HEK293 (cell line): ENCODE measurements around the gene NCKAP5.

ENCODE experiments used
- CTCF ChIA-PET: fragments of 350-600 bp; formaldehyde crosslinking; extraction: SDS; loops from one replicate; lab custom pipeline; 2021; ENCODE audit warnings: antibody characterized with exemption; lab: Yijun Ruan, JAX
- POLR2A ChIA-PET: fragments of 300-600 bp; formaldehyde crosslinking; extraction: SDS; loops from one replicate; lab custom pipeline; 2020; ENCODE audit warnings: antibody characterized with exemption, inconsistent platforms; lab: Yijun Ruan, JAX
- H3K27ac ChIP-seq: fragments of 200-500 bp; sonication (Bioruptor generic); 2 replicates; pipeline ENCODE4 v1.5.1; 2014; ENCODE audit warnings: low read depth, low read length, control low read depth, inconsistent platforms; ENCODE audit errors: extremely low read depth
- H3K36me3 ChIP-seq, 2 experiments: fragments of 200-500 bp in 1 of 2; sonication (Bioruptor generic) in 1 of 2; 1 replicate in 1 of 2; 2 replicates in 1 of 2; pipeline ENCODE4 v1.5.1; 2014 to 2017; ENCODE audit warnings: inconsistent platforms in 2 of 2, low read length in 2 of 2; ENCODE audit not compliant: control insufficient read depth in 2 of 2, insufficient read depth in 1 of 2
- H3K4me1 ChIP-seq: fragments of 200-500 bp; sonication (Bioruptor generic); 2 replicates; pipeline ENCODE4 v1.5.1; 2014; ENCODE audit warnings: mild to moderate bottlenecking, low read length, inconsistent platforms; ENCODE audit not compliant: control insufficient read depth, insufficient read depth
- H3K4me3 ChIP-seq: 2 replicates; pipeline ENCODE4 v1.5.1; 2011; ENCODE audit warnings: low read depth, mild to moderate bottlenecking, control low read depth, low read length, moderate library complexity
- H3K9me3 ChIP-seq: fragments of 200-500 bp; sonication (Bioruptor generic); 2 replicates; pipeline ENCODE4 v1.5.1; 2014; ENCODE audit warnings: low read depth, low read length, inconsistent platforms; ENCODE audit not compliant: control insufficient read depth, insufficient read depth
- ATF2 ChIP-seq: fragments of 450-650 bp; formaldehyde crosslinking; IDR thresholded peaks from 2 replicates; pipeline ENCODE4 v1.5.1; 2016; ENCODE audit warnings: missing biosample characterization, missing genetic modification characterization, low read depth
- RBAK ChIP-seq: fragments of 450-650 bp; formaldehyde crosslinking; IDR thresholded peaks from 2 replicates; pipeline ENCODE4 v1.5.1; 2016; ENCODE audit warnings: missing biosample characterization, missing genetic modification characterization
- SALL2 ChIP-seq: fragments of 450-650 bp; formaldehyde crosslinking; IDR thresholded peaks from 2 replicates; pipeline ENCODE4 v1.5.0; 2017; ENCODE audit warnings: missing biosample characterization, mild to moderate bottlenecking, missing genetic modification characterization, borderline replicate concordance
- ZBTB6 ChIP-seq: fragments of 450-650 bp; formaldehyde crosslinking; IDR thresholded peaks from 2 replicates; pipeline ENCODE4 v1.5.1; 2017; ENCODE audit warnings: missing biosample characterization, missing genetic modification characterization
- ZIC2 ChIP-seq: fragments of 450-650 bp; formaldehyde crosslinking; IDR thresholded peaks from 2 replicates; pipeline ENCODE4 v1.5.1; 2016; ENCODE audit warnings: missing biosample characterization, missing genetic modification characterization
- ZNF133 ChIP-seq: fragments of 450-650 bp; formaldehyde crosslinking; IDR thresholded peaks from 2 replicates; pipeline ENCODE4 v1.5.1; 2016; ENCODE audit warnings: missing biosample characterization, missing genetic modification characterization
- ZNF148 ChIP-seq: fragments of 450-650 bp; formaldehyde crosslinking; IDR thresholded peaks from 2 replicates; pipeline ENCODE4 v1.5.0; 2017; ENCODE audit warnings: missing biosample characterization, missing genetic modification characterization, borderline replicate concordance
- ZNF184 ChIP-seq: fragments of 450-650 bp; IDR thresholded peaks from 2 replicates; pipeline ENCODE4 v1.5.1; 2018; ENCODE audit warnings: missing biosample characterization, mild to moderate bottlenecking, missing genetic modification characterization
- ZNF214 ChIP-seq: fragments of 450-650 bp; formaldehyde crosslinking; IDR thresholded peaks from 2 replicates; pipeline ENCODE4 v1.5.1; 2017; ENCODE audit warnings: missing biosample characterization, mild to moderate bottlenecking, missing genetic modification characterization, borderline replicate concordance
- ZNF239 ChIP-seq: fragments of 450-650 bp; formaldehyde crosslinking; IDR thresholded peaks from 2 replicates; pipeline ENCODE4 v1.5.1; 2016; ENCODE audit warnings: missing biosample characterization, missing genetic modification characterization
- ZNF248 ChIP-seq: fragments of 450-650 bp; formaldehyde crosslinking; IDR thresholded peaks from 2 replicates; pipeline ENCODE4 v1.5.1; 2017; ENCODE audit warnings: missing biosample characterization, missing genetic modification characterization
- ZNF398 ChIP-seq: fragments of 450-650 bp; formaldehyde crosslinking; IDR thresholded peaks from 2 replicates; pipeline ENCODE4 v1.5.1; 2017; ENCODE audit warnings: missing biosample characterization, missing genetic modification characterization
- ZNF423 ChIP-seq: fragments of 450-650 bp; formaldehyde crosslinking; IDR thresholded peaks from 2 replicates; pipeline ENCODE4 v1.5.1; 2016; ENCODE audit warnings: missing biosample characterization, missing genetic modification characterization
- ZNF555 ChIP-seq: fragments of 450-650 bp; formaldehyde crosslinking; conservative IDR thresholded peaks from 2 replicates; pipeline ENCODE4 v1.5.1; 2017; ENCODE audit warnings: missing biosample characterization, mild to moderate bottlenecking, missing genetic modification characterization, inconsistent platforms
- ZNF660 ChIP-seq: fragments of 450-650 bp; IDR thresholded peaks from 2 replicates; pipeline ENCODE4 v1.5.1; 2018; ENCODE audit warnings: missing biosample characterization, mild to moderate bottlenecking, missing genetic modification characterization
- ZNF692 ChIP-seq: fragments of 450-650 bp; formaldehyde crosslinking; IDR thresholded peaks from 2 replicates; pipeline ENCODE4 v1.5.1; 2016; ENCODE audit warnings: missing biosample characterization, missing genetic modification characterization
- ZSCAN18 ChIP-seq: fragments of 450-650 bp; formaldehyde crosslinking; IDR thresholded peaks from 2 replicates; pipeline ENCODE4 v1.5.1; 2016; ENCODE audit warnings: missing biosample characterization, missing genetic modification characterization
- ZSCAN4 ChIP-seq: fragments of 450-650 bp; formaldehyde crosslinking; IDR thresholded peaks from 2 replicates; pipeline ENCODE4 v1.5.1; 2017; ENCODE audit warnings: missing biosample characterization, missing genetic modification characterization

NCKAP5 gene

GRCh38 chr2:132751836-132752235 is 816.4 kb downstream of the NCKAP5 start (continued):
- no peak for TF ChIP-seq ZSCAN4 (tag by site-specific recombination)
- no peak for TF ChIP-seq ZNF239
- TF ChIP-seq ZNF398 (tag by site-specific recombination): no peak

- Histone ChIP-seq H3K36me3 (no peaks in the 10 kb centered on the region), H3K4me1 (no peaks in the 10 kb centered on the region), H3K4me3 (no peak overlapping the region), H3K27ac (no peak overlapping the region), H3K9me3 (no peaks in the 10 kb centered on the region)
- ChIA-PET CTCF (no interaction called here), POLR2A (no interaction called here)
- TF ChIP-seq ZNF555 (tag by site-specific recombination) (no peak), ZIC2 (tag by site-specific recombination) (no peak), ZNF184 (tag by site-specific recombination) (no peak), ATF2 (tag by site-specific recombination) (no peak)
Observed at GRCh38 chr2:132750606-132751005, 817.7 kb downstream of the NCKAP5 start.

- CTCF ChIA-PET: no interaction called here
- Histone ChIP-seq H3K27ac (no peak overlapping the region), H3K4me1 (no peaks in the 10 kb centered on the region), H3K36me3 (no peaks in the 10 kb centered on the region), H3K9me3 (no peaks in the 10 kb centered on the region), H3K4me3 (no peak overlapping the region)
- POLR2A ChIA-PET: no interaction called here
- TF ChIP-seq ZNF133 (tag by site-specific recombination): no peak
- TF ChIP-seq SALL2 (tag by site-specific recombination): no peak
- TF ChIP-seq ZNF214: no peak
- TF ChIP-seq ZNF248: no peak
- no peak for TF ChIP-seq ZNF148 (tag by site-specific recombination)
- TF ChIP-seq RBAK (tag by site-specific recombination): no peak
Observed at GRCh38 chr2:132747046-132747445, 821.2 kb downstream of the NCKAP5 start.

GRCh38 chr2:132741754-132742153 is 826.5 kb downstream of the NCKAP5 start:
- H3K36me3 ChIP-seq: no peaks in the 10 kb centered on the region
- H3K4me1 ChIP-seq: no peaks in the 10 kb centered on the region
- CTCF ChIA-PET: interaction anchor here (0.6 kb wide), 1 partner anchor 778 kb away, joined by 3 read pairs; no protein-coding TSS in a partner anchor
- H3K9me3 ChIP-seq: no peaks in the 10 kb centered on the region
- POLR2A ChIA-PET: no interaction called here
- H3K27ac ChIP-seq: no peak overlapping the region
- no peak overlapping the region for H3K4me3 ChIP-seq
- TF ChIP-seq ZBTB6 (no peak), ZNF423 (tag by site-specific recombination) (no peak), ZSCAN18 (no peak), ZNF692 (no peak), ZNF660 (tag by site-specific recombination) (no peak)
